SW 1271 (cell line): ENCODE measurements around the gene LRRC46.

ENCODE experiments used
- DNase-seq, 2 experiments: peaks; one replicate each; lab custom pipeline; 2025; lab: John Stamatoyannopoulos, UW

The LRRC46 gene

GRCh38 chr17:47830396-47831002 is 971 bp upstream of the LRRC46 start:
- DNase-seq = no peak

DNA sequence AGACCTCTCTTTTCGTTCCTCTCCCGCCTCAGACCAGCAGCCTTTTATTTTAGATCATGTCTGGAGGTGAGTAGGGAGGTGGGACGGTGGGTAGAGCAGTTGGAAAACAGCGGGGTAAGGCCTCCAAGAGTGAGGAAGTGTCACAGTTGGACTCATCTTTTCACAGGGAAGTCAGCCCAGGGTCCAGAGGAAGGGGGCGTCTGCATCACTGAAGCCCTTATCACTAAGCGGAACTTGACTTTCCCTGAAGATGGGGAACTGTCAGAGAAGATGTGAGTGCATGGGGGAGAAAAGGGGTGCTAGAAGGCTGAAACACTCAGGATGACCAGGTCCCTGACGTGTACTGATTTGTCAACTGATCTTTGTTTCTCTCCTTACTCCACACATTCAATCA is 461 bp downstream of the LRRC46 start:
- DNase-seq = no peak

- DNase-seq = no peak
These were observed 3.3 kb downstream of the LRRC46 start for GRCh38 chr17:47834756-47835155.

DNA sequence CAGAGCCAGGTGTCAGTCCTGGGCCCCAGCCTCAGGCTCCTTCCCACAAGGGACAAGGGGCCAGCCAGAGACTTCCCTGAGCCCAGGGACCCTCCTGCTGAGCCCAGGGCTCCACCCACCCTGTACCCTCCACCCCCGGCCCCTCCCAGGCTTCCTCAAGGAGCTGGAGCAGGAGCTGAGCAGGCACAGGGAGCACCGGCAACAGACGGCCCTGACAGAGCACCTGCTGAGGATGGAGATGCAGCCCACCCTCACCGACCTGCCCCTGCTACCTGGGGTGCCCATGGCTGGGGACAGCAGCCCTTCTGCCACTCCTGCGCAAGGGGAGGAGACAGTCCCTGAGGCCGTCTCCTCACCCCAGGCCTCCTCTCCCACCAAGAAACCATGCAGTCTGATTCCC is 5.1 kb downstream of the LRRC46 start:
- DNase-seq = no peak

DNA sequence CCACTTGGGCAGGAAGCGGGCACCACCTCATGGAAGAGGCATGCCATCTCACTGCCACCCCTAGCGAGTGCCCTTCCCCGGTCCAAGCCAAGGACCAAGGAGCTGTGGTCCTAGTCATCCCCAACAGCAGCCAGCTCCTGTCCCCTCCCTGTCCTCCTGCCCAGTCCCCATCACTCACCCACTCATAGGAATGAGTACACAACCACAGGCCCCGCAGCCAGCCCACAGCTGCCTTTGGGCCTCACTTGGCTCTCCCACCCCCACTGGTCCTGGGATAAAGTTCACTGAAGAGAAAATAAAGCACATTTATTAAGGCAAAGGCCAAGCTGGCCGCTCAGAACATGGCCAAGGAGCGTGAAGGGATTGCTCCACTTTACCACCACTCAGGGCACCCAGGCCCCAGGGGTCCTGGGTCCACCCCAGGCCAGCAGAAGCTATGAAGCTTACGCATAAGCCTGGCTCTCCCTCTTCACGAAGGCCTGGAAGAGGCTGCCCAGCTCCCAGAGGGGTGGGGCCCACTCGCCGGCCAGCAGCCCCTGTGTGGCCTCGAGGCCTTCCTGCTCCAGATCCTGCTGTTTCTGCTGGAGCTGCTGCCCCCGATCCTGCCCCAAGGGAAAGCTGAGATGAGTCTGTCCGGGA is 6.0 kb downstream of the LRRC46 start:
- DNase-seq = peak in 1 of 2 experiments; percentile 22

- DNase-seq = no peak
These were observed 7.2 kb downstream of the LRRC46 start for GRCh38 chr17:47838636-47839035.

DNA sequence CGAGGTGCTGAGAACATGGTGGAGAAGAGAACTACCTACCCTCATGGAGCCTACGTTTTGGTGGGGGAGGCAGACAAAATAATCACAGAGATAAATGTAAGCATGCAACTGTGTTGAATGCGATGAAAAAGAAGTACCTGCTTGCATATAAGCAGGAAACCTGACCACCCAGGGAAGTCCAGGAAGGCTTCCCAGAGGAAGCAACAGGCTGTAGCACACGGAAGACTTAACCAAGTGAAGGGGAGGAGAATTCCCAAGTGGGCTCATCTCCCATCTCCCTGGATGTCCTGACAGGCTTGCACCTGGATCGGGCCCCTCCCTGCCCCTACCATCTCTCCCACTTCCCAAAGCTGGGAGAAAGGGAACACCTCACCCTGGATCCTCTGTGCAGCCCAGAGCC is 7.6 kb downstream of the LRRC46 start:
- DNase-seq = no peak

- DNase-seq = no peak
These were observed 8.7 kb downstream of the LRRC46 start for GRCh38 chr17:47840001-47840741.

- DNase-seq = peak; percentile 76 to 80
These were observed 9.4 kb downstream of the LRRC46 start, which contains the start of gene SCRN2 for GRCh38 chr17:47840742-47841487. SCRN2 (minus strand) TSS chr17:47841273; CDS start chr17:47840843, 430 bp downstream.

GRCh38 chr17:47841488-47842291 is 10.2 kb downstream of the LRRC46 start:
- DNase-seq = no peak

GRCh38 chr17:47843391-47843730 is 11.9 kb downstream of the LRRC46 start:
- DNase-seq = no peak

DNA sequence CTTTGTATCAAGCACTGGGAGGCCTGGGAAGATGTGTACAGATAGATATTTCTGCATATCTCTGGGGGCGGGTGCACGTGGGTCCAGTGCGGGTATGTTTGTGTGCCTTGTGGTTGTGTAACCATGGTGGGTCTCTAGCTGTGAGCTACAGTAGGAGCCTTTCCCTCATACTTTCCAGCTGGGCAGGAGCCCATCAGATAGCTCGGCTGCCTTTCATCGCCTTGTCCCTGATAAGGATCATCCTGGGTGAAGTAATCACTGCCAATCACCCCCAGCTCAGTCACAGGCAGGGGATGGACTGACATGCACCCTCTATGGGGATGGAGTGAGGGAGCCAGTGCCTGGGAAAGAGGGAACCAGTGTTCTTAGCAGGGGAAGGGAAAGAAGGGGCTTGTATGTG is 12.8 kb downstream of the LRRC46 start:
- DNase-seq = no peak

DNA sequence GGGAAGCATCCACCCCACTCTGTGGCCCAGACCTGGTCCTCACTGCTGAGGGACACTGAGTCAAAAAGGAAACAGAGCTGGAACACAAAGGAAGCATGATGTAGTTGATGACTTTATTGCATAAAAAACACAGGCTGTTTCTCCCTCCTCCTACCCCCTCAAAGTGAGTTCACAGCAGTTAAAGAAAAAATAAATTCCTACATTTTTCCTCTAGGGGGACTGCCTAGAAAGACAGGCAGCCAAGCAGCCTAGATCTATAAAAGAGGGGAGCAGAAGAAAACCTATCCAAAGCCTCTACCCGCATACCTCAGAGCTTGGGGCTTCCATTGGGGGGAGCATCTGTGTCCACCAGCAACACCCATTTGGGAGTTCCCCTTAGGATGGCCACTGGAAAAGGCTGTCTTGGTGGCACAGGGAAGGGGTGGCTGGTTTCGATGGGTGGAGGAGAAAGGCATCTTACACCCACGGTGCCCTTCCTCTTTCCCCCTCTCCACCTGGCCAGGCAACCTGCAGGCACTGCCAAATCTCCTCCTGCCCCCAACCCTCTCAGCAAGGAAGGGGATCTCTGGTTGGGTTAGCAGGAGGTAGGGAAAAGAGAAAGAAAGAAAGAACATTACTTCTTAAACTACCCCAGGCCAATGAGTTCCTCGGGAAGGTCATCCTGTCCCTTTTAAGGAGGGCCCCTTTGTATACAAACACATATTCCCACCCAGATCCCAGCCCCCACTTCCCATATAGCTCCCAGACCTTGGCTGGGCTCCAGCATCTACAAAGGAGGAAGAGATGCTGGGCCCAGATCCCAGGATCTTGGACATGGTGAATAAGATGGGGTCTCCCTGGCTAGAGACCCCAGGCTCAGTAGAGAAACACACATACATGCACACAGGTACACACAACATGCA is 13.6 kb downstream of the LRRC46 start:
- peak in 1 of 2 experiments; percentile 26 for DNase-seq

DNA sequence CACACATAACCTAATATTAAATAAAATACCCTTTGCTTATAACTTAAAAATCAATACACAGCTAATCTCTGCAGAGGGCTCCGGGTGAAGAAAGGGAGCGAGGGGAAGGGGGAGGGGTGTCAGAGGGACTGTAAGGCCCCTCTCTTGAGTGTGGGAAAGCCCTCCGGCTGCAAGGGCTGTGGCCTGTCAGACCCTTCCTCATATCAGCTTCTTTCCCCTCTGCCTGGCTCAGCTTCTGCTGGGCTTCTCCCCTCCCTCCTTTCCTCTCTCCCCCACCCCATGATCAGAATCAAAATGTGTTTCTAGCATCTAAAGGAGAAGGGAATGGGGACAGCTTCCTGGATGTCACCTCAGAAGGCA is 14.2 kb downstream of the LRRC46 start:
- no peak for DNase-seq

DNA sequence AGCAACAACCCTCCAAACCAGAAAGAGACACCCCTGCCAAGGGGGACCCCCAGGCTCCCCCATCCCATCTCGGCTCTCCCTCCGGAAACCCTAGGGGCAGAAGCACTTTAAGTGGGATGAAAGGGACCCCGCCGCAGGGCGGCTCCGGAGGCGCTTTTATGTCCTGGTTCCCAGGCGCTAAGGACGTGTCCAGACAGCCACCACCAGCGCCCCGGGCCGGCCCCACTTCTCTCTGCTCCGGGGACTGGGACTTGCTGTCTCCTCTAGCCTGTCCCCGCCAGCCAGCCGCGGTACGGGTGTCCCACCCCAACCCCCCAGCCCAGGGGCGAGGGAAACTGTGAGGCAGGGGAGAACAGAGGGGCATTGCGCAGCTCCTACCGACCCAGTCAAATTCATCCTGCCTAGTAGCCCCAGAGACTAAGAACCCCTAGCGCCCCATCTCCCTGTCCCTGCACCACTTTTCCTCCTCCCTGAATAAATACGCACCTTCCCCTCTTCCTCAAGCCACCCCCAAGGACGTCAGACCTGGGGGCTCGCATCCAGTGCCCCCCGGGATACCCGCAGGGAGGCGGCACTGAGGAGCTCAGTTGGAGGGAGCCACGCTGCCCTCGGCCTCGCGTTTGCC is 15.4 kb downstream of the LRRC46 start:
- no peak for DNase-seq

DNA sequence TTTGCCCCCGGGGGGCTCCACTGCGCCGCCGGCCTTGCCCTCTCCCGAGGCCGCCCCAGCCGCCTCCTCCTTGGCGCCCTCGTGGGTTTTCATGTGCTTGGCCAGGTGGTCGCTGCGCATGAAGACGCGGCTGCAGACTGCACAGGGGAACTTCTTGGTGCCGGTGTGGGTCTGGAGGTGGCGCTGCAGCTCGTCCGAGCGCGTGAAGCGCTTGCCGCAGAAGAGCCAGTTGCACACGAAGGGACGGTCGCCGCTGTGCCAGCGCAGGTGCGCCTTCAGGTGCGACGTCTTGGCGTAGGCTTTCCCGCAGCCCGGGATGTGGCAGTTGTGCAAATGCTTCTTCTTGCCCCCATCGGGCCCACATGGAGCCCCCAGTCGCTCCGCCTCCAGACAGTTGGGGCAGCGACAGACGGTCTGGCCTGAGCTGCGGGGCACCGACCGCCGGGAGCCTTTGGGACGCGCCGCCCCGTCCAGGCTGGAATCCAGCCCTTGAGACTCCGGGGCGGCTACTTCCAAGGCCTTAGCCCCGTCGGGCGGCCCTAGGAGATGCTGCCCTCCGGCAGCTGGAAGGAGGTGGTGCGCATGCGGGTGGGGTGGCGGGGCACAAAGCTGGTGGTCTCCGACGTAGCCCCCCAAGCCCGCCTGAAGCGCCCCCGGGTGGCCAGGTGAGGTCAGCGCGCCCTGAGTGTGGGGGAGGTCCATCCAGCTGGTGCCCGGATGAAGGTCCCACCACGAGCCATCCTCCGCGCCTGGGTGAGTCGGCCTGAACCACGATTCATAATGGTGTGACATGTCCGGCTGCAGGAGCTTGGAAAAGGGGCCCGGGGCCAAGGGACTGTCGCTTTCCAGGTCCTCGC is 16.1 kb downstream of the LRRC46 start:
- DNase-seq = no peak

DNA sequence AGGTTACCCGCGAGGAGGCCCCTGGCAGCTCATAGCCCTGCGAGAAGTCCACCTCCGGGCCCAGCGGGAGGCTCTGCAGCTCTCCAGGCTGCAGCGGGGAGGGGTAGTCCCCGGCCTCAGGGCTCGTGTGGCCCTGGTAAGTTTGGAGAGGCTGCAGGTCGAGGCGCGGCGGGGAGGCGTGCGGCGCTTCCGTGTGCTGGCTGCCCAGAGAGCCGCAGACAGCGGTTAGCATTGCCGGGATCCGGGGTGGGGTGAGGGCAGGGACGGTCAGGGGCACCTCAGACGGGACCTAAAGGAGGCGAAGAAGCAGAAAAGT is 16.7 kb downstream of the LRRC46 start:
- DNase-seq = no peak

GRCh38 chr17:47850373-47850691 is 18.9 kb downstream of the LRRC46 start:
- no peak for DNase-seq

DNA sequence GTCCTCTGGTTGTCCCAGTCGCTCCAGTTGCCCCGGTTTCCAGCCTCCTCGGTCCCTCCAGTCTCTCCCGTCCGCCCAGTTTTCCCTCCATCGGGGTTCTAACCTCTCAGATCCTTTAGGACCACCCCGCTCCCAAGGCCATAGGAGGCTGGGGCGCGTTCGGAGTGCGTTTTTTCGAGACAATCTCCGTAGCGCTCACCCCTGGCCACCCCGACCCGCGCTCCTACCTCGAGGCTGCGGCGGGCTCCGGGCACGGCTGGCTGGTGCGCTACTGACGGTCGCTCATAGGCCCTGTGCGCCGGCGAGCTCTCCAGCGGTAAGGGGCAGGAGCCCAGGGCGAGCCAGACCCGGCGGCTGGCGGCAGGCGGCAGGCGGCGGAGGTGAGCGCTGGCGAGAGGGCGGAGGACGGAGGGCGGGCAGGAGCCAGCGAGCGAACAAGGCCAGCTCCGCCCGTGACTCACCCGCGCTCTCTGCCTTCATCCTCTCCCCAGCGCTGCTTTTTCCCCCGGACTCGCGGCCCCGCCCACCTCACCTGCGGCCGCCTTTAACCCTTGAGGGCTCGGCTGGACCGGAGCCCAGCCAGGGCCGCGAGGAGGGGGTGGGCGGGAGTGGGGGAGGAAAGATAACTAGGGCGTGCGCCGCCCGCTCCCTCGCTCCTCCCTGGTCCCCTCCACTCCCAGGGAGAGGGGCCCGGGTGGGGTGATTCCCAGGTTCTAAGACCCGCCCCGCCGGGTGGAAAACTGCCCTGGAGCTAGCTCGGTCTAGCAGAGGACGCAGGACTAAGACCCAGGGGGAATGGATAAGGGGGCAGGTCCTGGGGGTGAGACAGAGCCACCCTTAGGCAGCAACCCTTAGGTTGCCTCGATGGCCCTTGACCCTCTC is 19.5 kb downstream of the LRRC46 start, which contains the start of gene SP6:
Gene SP6, minus strand, starts transcription at position 472 of the 882 bp plus-strand sequence. CDS start 2,734 bp downstream, outside the sequence.
- no peak for DNase-seq
